Colonic mucosa (tissue), 4 donors: ENCODE data around the gene CPEB4. TPM values are rescaled to one million over a fixed set of nuclear protein-coding genes. Genes with fewer than 3 reads are reported as not detected.

ENCODE experiments used
- DNase-seq: peaks from one replicate; pipeline ENCODE4 v3.0.0-alpha.2; 2020
- H3K27ac ChIP-seq: fragments of 200-600 bp; one replicate; pipeline ENCODE4 v1.8.0; 2021
- H3K27me3 ChIP-seq: fragments of 200-600 bp; one replicate; pipeline ENCODE4 v1.8.0; 2021
- H3K36me3 ChIP-seq: fragments of 200-600 bp; one replicate; pipeline ENCODE4 v1.8.0; 2021
- H3K4me1 ChIP-seq: fragments of 200-600 bp; one replicate; pipeline ENCODE4 v1.8.0; 2021; ENCODE audit warnings: mild to moderate bottlenecking
- H3K4me3 ChIP-seq: fragments of 200-600 bp; one replicate; pipeline ENCODE4 v1.8.0; 2021
- H3K9ac ChIP-seq, 2 donors: one replicate each; pipeline ENCODE4 v1.7.0; 2013; ENCODE audit warnings: control low read depth in 2 of 2, low read depth in 2 of 2, low read length in 2 of 2
- H3K9me3 ChIP-seq: fragments of 200-600 bp; one replicate; pipeline ENCODE4 v1.8.0; 2021
- CTCF ChIP-seq: fragments of 200-600 bp; IDR thresholded peaks from one replicate; pipeline ENCODE4 v1.8.0; 2022; ENCODE audit warnings: antibody characterized with exemption, mild to moderate bottlenecking
- intact Hi-C: fragments of 100-400 bp; cut with DNase I; formaldehyde crosslinking; loops from one replicate; pipeline ENCODE4 v1.14.1; 2022
- total RNA-seq, 2 donors: library from RNA; stranded (reverse); fragmentation: NEBNext Ultra II Directional in 1 of 2; extraction: Animal tissue kit (Norgen Biotek cat#: 25700) in 1 of 2; gene quantifications; one replicate each; pipeline ENCODE4 v1.2.1, GENCODE V29; 2021
- donor health status: healthy.
- donor health status: DM: no; HTN: no; CAD: no.
- donor health status: DM: no; HTN: no; CAD: no.

CPEB4 gene
- total RNA-seq, 2 donors from 2014 or later: 23.3 to 41.7 TPM

DNA sequence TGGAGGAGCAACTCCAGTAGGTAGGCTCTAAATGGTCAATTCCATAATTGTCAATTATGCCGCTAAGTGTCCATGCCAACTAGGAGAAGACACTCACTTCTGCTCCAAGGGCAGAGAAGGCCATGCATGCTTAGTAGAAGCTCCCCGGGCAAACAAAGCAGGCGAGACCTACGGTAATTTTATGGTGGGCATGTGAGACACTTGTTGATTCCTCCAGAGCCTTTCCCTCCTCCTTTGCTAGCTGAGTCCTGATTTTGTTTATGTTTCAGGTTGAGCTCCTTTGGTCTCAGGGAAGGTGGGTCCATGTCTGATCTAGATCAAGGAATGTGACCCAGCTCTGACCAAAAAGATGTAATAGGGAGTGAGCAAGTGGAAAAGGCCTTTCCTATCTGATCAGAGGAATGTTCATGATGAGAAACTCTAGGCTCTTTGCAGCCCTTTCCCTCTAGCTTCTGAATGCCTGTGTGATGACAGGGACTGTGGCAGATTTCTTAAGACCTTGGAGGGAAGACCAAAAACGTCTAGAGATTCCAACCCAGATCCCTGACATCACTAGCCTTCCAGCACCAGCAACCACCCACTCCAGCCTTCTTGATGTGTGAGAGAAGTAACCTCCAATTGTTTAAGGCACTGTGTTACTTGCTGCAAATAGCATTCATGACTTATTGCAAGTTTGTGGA lies 7.7 kb upstream of the CPEB4 start:
- no peak for TF ChIP-seq CTCF
- H3K27ac ChIP-seq: no peak overlapping the region
- H3K27me3 ChIP-seq: no peaks in the 10 kb centered on the region
- no peaks in the 10 kb centered on the region for H3K9me3 ChIP-seq
- H3K36me3 ChIP-seq: no peaks in the 10 kb centered on the region
- H3K4me1 ChIP-seq: peaks cover 8% of the 10 kb centered on the region
- no peak overlapping the region for H3K4me3 ChIP-seq
- no peak overlapping the region for H3K9ac ChIP-seq
- no peak for DNase-seq
- intact Hi-C loops: loop anchor here (10.0 kb wide), 1 partner anchor 116 kb away; no protein-coding TSS in a partner anchor

- no peak for TF ChIP-seq CTCF
- peaks cover 8% of the 10 kb centered on the region for H3K4me1 ChIP-seq
These were observed 6.2 kb upstream of the CPEB4 start for GRCh38 chr5:173881811-173882575.

DNA sequence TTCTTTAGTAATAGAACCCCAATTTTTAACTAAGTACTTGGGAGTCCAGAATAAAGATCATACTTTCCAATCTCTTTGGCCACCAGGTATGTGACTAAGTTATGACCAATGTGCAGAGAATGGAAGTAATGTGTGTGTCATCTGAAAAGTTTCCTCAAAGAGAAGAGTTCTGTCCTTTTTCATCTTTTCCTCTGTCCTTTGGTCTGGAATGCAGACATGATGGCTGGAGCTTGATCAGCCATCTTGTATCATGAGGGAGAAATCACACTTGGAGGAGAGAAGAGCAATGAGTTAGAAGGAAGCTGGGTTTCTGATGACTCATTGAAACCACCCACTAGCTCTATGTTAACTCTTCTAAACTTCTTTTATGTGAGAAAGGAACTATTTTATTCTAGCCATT lies 5.5 kb upstream of the CPEB4 start:
- Histone ChIP-seq H3K9ac (no peak overlapping the region), H3K36me3 (no peaks in the 10 kb centered on the region), H3K4me3 (no peak overlapping the region), H3K9me3 (no peaks in the 10 kb centered on the region), H3K4me1 (peaks cover 8% of the 10 kb centered on the region), H3K27me3 (no peaks in the 10 kb centered on the region), H3K27ac (no peak overlapping the region)
- DNase-seq: no peak
- TF ChIP-seq CTCF: no peak
- intact Hi-C loops: loop anchor here (10.0 kb wide), 1 partner anchor 118 kb away; no protein-coding TSS in a partner anchor

More at GRCh38 chr5:173881811-173882575, 6.2 kb upstream of the CPEB4 start:
- Histone ChIP-seq H3K9ac (no peak overlapping the region), H3K27me3 (no peaks in the 10 kb centered on the region), H3K27ac (no peak overlapping the region), H3K36me3 (no peaks in the 10 kb centered on the region), H3K4me3 (no peak overlapping the region), H3K9me3 (no peaks in the 10 kb centered on the region)
- intact Hi-C loops: loop anchor here (10.0 kb wide), 1 partner anchor 117 kb away; no protein-coding TSS in a partner anchor
- DNase-seq: no peak

DNA sequence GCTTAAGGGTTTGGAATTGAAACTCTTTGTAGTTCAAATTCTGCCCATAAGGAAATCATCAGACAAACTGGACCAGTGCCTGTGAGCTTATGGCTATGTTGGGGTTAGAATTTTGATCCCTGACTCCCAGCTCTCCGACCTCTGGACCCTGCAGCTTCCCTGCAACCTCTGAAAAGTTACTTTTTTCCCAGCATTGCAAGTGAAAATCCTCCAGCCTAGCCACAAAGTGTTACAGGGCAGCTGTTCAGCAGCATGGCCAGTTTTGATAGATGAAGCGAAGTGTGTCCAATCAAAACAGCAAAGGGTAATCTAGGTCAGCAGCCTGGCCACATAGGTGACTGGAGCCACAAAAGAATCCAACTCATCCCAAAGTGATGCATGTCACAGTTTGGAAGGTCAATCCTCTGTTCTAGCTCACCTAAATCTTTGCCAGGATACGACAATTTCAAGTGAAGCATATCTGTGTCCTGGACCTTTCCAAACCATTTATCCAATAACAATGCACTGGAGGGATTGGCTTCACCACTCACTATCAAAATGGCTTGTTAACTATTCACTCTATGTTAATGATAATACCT lies 4.7 kb upstream of the CPEB4 start:
- Histone ChIP-seq H3K27ac (no peak overlapping the region), H3K4me1 (peaks cover 8% of the 10 kb centered on the region), H3K9me3 (no peaks in the 10 kb centered on the region)

More for the DNA sequence above, 4.7 kb upstream of the CPEB4 start:
- H3K4me3 ChIP-seq: no peak overlapping the region
- no peak for TF ChIP-seq CTCF
- H3K36me3 ChIP-seq: no peaks in the 10 kb centered on the region
- no peak overlapping the region for H3K9ac ChIP-seq
- intact Hi-C loops: loop anchor here (10.0 kb wide), 1 partner anchor 119 kb away; no protein-coding TSS in a partner anchor
- no peaks in the 10 kb centered on the region for H3K27me3 ChIP-seq
- DNase-seq: no peak
